HUES6 (cell line): ENCODE data around the gene CADM1.

Source experiments
- H3K27ac ChIP-seq: 2 replicates; pipeline ENCODE4 v1.7.0; 2013; ENCODE audit warnings: low read depth, mild to moderate bottlenecking, low read length, inconsistent platforms
- H3K27me3 ChIP-seq: 2 replicates; pipeline ENCODE4 v1.6.1; 2013; ENCODE audit warnings: low read length; ENCODE audit not compliant: control insufficient read depth, insufficient read depth
- H3K36me3 ChIP-seq: 2 replicates; pipeline ENCODE4 v1.6.1; 2013; ENCODE audit warnings: low read length; ENCODE audit not compliant: control insufficient read depth, insufficient read depth
- H3K4me1 ChIP-seq: 2 replicates; pipeline ENCODE4 v1.6.1; 2013; ENCODE audit warnings: low read length; ENCODE audit not compliant: control insufficient read depth, insufficient read depth
- H3K4me3 ChIP-seq: 2 replicates; pipeline ENCODE4 v1.5.1; 2013; ENCODE audit warnings: low read depth, low read length
- H3K9ac ChIP-seq: one replicate; pipeline ENCODE4 v1.6.1; 2013; ENCODE audit warnings: mild to moderate bottlenecking, low read length
- H3K9me3 ChIP-seq: 2 replicates; pipeline ENCODE4 v1.6.1; 2013; ENCODE audit warnings: low read depth, low read length; ENCODE audit not compliant: control insufficient read depth, insufficient read depth

The CADM1 gene

DNA sequence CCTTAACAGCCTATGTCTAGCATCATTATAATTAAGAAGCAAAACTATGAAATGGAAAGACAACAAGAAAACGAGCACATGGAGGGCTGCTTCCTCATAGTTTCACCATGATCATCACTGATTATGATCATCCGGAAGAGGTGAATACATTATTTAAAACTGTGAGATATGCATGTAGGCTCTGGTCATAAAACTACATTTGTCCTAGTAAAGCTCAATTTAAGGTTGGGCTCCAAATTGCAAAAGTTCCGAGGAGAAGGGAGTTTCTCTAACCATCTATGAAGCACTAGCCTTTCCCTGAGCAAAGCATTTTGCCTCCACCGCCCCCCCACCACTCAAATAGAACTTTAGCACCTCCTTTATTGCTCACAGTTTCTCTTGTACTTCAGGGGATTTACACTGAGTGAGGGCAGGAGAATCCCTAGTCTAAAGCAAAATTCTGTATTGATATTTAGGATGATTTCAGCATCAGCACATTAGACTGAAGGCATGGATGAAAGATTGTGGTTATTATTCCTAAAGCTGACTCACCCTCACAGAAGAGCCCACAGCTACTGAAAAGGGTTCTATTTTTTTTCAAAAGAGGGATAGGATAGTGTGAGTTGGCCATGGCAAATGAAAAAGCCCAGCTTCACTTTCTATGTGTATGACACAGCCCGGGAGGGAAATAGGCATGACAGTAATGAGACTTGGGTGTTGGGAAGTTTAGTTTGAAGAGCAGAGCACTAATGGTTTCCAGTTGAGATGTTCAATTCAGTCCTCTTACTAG, 203.4 kb downstream of the CADM1 start:
- Histone ChIP-seq H3K4me3 (no peak overlapping the region), H3K9ac (no peak overlapping the region), H3K9me3 (no peaks in the 10 kb centered on the region), H3K36me3 (no peaks in the 10 kb centered on the region), H3K27me3 (no peaks in the 10 kb centered on the region), H3K4me1 (no peaks in the 10 kb centered on the region; the same call in 1 of the 2 replicates), H3K27ac (no peak overlapping the region)

DNA sequence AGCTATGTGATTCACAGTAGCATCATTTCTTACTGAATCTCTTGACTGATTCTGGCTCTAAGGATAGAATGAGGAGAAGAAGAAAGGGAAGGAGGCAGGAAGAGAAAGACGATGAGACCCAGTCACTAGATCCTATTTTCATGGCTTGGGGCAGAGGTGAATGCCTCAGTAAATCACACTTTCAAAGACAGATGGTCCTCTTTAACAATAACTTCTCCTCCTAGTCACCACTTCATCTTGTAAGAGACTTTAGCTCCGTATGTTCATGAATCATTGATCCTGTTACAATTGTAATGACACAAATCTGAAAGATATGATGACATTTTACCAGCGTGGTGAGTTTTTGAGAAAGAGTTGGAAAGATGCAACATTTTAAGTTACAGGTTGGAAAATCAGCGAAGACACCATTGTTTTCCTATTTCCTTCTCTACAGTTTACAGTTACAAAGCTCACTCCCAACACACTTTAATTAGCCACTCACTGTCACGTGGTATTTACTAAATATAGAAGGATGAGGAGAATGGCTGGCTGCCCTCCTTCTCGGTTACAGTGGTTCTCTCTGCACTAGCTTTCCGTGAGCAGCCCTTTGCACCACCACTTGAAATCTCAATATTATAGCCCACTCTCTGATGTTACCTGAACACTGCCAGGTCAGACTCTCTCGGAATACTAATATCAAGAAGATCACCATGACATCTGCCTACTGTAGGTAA, 205.8 kb downstream of the CADM1 start:
- Histone ChIP-seq H3K27me3 (no peaks in the 10 kb centered on the region), H3K9ac (no peak overlapping the region), H3K27ac (no peak overlapping the region), H3K4me1 (no peaks in the 10 kb centered on the region; the same call in 1 of the 2 replicates), H3K36me3 (no peaks in the 10 kb centered on the region), H3K9me3 (no peaks in the 10 kb centered on the region), H3K4me3 (no peak overlapping the region)

DNA sequence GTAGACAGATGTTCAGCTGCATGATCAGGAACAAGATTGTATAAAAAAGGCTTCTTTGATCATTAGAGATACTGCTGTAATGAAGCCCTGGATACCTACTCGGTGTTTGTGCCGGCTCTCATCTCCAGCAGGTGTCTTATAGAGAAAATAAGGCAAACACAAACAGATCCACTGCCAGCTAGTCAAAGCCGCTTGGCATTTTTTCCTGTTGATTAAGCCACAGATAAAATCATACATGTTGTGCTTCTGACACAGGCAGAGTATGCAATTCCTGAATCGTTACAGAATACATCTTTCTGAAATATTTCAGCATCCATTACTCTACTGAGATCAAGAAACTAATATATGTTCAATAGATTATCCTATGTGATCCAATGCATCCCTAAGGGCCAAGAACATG, 206.9 kb downstream of the CADM1 start:
- H3K9ac ChIP-seq = no peak overlapping the region
- H3K4me1 ChIP-seq = no peaks in the 10 kb centered on the region
- H3K36me3 ChIP-seq = no peaks in the 10 kb centered on the region

GRCh38 chr11:115291325-115291724, 212.9 kb downstream of the CADM1 start:
- no peak overlapping the region for H3K9ac ChIP-seq
- no peak overlapping the region for H3K27ac ChIP-seq
- H3K36me3 ChIP-seq = no peaks in the 10 kb centered on the region
- H3K9me3 ChIP-seq = no peaks in the 10 kb centered on the region
- H3K4me1 ChIP-seq = peaks cover 8% of the 10 kb centered on the region; the same call in 1 of the 2 replicates
- H3K27me3 ChIP-seq = no peaks in the 10 kb centered on the region
- no peak overlapping the region for H3K4me3 ChIP-seq

More for the DNA sequence above, 206.9 kb downstream of the CADM1 start:
- H3K27ac ChIP-seq = no peak overlapping the region
- H3K27me3 ChIP-seq = no peaks in the 10 kb centered on the region
- no peaks in the 10 kb centered on the region for H3K9me3 ChIP-seq
- H3K4me3 ChIP-seq = no peak overlapping the region

GRCh38 chr11:115290893-115291292, 213.3 kb downstream of the CADM1 start:
- no peaks in the 10 kb centered on the region for H3K9me3 ChIP-seq
- H3K36me3 ChIP-seq = no peaks in the 10 kb centered on the region
- H3K27me3 ChIP-seq = no peaks in the 10 kb centered on the region
- no peak overlapping the region for H3K9ac ChIP-seq
- H3K27ac ChIP-seq = no peak overlapping the region
- peaks cover 8% of the 10 kb centered on the region; the same call in 1 of the 2 replicates for H3K4me1 ChIP-seq
- no peak overlapping the region for H3K4me3 ChIP-seq

DNA sequence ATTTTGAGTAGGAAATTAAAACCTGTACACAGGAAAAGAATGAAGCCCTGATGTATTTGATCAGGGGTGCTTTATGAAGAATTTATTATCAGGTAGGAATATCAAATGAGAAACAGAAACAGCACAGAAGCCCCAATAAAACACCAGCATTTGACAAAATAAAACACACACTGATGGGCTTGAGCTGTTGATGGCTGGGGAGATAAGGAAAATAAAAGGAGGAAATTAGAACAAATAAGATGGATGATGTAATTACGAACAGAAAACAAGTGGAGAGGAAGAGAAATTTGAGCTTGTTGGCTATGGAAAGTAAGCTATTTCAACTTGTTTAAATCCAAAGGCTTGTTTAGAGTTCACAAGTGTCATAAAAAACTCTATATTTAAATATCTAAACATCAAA, 213.7 kb downstream of the CADM1 start:
- H3K9ac ChIP-seq = no peak overlapping the region
- no peak overlapping the region for H3K4me3 ChIP-seq
- peaks cover 8% of the 10 kb centered on the region; the same call in 1 of the 2 replicates for H3K4me1 ChIP-seq
- H3K36me3 ChIP-seq = no peaks in the 10 kb centered on the region
- H3K27ac ChIP-seq = no peak overlapping the region
- no peaks in the 10 kb centered on the region for H3K27me3 ChIP-seq
- H3K9me3 ChIP-seq = no peaks in the 10 kb centered on the region

- H3K4me3 ChIP-seq = no peak overlapping the region
- no peaks in the 10 kb centered on the region for H3K27me3 ChIP-seq
- peaks cover 8% of the 10 kb centered on the region; the same call in 1 of the 2 replicates for H3K4me1 ChIP-seq
- no peak overlapping the region for H3K27ac ChIP-seq
- no peaks in the 10 kb centered on the region for H3K9me3 ChIP-seq
- H3K36me3 ChIP-seq = no peaks in the 10 kb centered on the region
- H3K9ac ChIP-seq = no peak overlapping the region
Observed at GRCh38 chr11:115287266-115287665, 216.9 kb downstream of the CADM1 start.

DNA sequence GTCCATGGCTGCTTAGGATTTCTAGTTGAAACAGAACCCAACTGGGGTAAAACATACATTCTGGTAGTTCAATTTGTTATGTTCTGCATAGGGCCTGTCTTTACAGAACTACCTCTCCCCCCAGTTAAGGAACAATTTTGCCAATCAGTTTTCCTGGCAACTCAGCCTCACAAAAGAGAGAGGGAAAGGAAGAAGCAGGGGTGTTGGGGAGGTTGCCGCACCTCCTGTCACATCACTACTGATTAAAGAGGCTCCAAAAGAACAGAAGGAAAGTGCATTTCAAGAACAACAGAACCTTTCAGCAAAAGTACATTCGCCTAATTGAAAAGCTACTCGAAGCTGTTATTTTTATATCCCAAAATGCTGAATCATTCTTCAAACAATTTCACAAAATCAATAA, 217.6 kb downstream of the CADM1 start:
- Histone ChIP-seq H3K27ac (no peak overlapping the region), H3K4me1 (peaks cover 8% of the 10 kb centered on the region; the same call in 1 of the 2 replicates), H3K9me3 (no peaks in the 10 kb centered on the region), H3K27me3 (no peaks in the 10 kb centered on the region), H3K36me3 (no peaks in the 10 kb centered on the region), H3K9ac (no peak overlapping the region), H3K4me3 (no peak overlapping the region)

DNA sequence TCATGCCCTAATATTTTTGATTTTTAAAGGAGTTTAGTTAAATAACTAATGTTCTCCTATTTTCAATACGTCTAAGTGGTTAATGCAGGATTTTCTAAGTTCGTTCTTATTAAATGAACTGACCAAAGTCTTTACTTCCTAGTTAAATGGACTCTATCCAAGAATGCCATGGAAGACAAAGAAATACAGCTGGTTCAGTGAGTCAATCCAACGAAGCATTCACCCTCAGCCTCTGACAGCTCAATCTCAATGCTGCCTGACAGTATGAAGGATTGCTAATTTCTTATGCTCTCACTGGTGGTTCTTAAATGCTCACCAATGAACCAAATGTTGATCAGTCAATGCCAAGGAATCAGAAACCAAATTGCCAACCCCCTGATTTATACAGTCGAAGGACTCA, 219.4 kb downstream of the CADM1 start:
- H3K36me3 ChIP-seq = no peaks in the 10 kb centered on the region
- no peaks in the 10 kb centered on the region for H3K27me3 ChIP-seq
- no peak overlapping the region for H3K27ac ChIP-seq
- 0 out of 2 replicates have a peak, but pooled peaks cover 3% of the 10 kb centered on the region for H3K4me1 ChIP-seq
- H3K9me3 ChIP-seq = no peaks in the 10 kb centered on the region
- no peak overlapping the region for H3K9ac ChIP-seq
- no peak overlapping the region for H3K4me3 ChIP-seq

DNA sequence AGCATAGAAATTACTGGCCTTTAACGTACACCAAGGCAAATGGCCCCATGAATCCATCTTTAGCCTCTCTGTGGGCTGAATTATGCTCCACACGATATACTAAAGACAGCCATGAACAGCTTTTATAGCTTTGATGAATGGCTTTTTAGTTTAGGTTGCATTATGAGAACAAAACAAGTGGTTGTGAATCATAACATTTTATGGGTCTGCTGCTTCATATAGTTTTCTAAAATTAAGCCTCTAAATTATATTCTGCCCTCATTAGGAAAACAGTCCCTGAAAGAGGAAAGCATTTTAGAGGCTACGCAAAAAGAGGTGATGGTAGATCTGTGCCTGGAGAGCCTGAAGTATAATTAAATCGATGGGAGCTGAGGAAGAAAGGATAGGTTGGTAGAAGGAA, 221.3 kb downstream of the CADM1 start:
- 0 out of 2 replicates have a peak, but pooled peaks cover 3% of the 10 kb centered on the region for H3K4me1 ChIP-seq

DNA sequence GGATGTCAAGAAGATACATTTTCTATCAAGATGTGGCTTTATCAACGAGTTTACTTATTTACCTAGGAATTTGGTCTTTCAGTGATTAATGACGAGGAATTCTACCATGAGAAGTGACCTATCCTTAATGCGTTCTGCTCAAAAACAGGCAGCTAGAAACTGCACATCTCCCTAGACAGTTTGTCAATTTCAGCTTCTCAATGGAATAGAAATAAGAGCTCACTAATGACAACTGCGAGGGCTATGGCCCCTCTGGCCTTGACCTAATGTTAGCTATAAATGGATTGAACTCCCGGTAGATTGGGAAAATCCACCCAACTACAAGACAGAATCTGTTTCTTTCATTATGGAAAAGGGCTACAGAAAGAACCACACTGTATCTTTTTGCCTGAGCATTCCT, 223.4 kb downstream of the CADM1 start:
- Histone ChIP-seq H3K4me1 (no peaks in the 10 kb centered on the region), H3K4me3 (no peak overlapping the region), H3K27ac (no peak overlapping the region), H3K36me3 (no peaks in the 10 kb centered on the region), H3K9ac (no peak overlapping the region), H3K9me3 (no peaks in the 10 kb centered on the region), H3K27me3 (no peaks in the 10 kb centered on the region)

More for the DNA sequence above, 221.3 kb downstream of the CADM1 start:
- no peak overlapping the region for H3K4me3 ChIP-seq
- no peaks in the 10 kb centered on the region for H3K27me3 ChIP-seq
- no peaks in the 10 kb centered on the region for H3K36me3 ChIP-seq
- H3K9ac ChIP-seq = no peak overlapping the region
- H3K9me3 ChIP-seq = no peaks in the 10 kb centered on the region
- no peak overlapping the region for H3K27ac ChIP-seq
